ENCODE measurements around the gene BARD1. TPM values are rescaled to one million over a fixed set of nuclear protein-coding genes. Genes with fewer than 3 reads are reported as not detected.

BARD1 gene
- total RNA-seq, 1 experiment from 2014 or later, result 26.1 TPM

DNA sequence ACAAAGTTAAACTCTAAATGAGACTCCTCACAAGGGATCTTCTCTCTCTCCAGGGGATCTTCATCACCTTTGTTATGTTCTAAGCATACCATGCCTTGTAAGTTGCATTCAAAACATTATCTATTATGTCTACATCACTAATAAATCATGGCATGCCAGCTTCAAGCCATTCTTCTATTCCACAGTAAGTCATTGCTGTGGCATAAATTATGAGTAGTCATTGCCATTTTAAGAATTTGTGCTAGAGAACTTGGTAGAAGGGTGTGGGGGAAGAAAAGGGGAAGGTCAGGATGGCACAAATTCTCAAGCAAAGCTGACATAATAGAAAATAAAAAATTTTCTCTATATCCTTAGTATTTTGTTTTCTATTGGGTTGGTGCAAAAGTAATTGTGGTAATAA is 33.5 kb downstream of the BARD1 start:
- Mint-ChIP-seq H3K9me3 (ENCODE audit: unreplicated experiment) (no peaks in the 10 kb centered on the region), H3K4me1 (ENCODE audit: low read depth, unreplicated experiment) (no peaks in the 10 kb centered on the region), H3K4me3 (ENCODE audit: unreplicated experiment) (no peak overlapping the region), H3K27ac (ENCODE audit: unreplicated experiment) (no peak overlapping the region), H3K36me3 (ENCODE audit: insufficient read depth, unreplicated experiment) (peaks cover 22% of the 10 kb centered on the region), H3K27me3 (ENCODE audit: insufficient read depth, unreplicated experiment) (no peaks in the 10 kb centered on the region)
- no peaks in the 10 kb centered on the region for H3K9me3 ChIP-seq
- ChIA-PET POLR2A (no interaction called here), CTCF (no interaction called here)
- H3K27me3 ChIP-seq (replicated peaks; ENCODE audit: control insufficient read depth, insufficient read depth, low read length), result no peaks in the 10 kb centered on the region
- H3K36me3 ChIP-seq (ENCODE audit: control insufficient read depth, insufficient read depth, low read length), result no peaks in the 10 kb centered on the region
- no peak overlapping the region for H3K4me3 ChIP-seq (ENCODE audit: low read depth, low read length)
- intact Hi-C loops (cut with micrococcal nuclease; ENCODE audit: unreplicated experiment), result no loop called here
- BruUV-seq (replicated peaks), result no TSS peak
- no peaks in the 10 kb centered on the region for H3K4me1 ChIP-seq
- TF ChIP-seq, protein P1, sequence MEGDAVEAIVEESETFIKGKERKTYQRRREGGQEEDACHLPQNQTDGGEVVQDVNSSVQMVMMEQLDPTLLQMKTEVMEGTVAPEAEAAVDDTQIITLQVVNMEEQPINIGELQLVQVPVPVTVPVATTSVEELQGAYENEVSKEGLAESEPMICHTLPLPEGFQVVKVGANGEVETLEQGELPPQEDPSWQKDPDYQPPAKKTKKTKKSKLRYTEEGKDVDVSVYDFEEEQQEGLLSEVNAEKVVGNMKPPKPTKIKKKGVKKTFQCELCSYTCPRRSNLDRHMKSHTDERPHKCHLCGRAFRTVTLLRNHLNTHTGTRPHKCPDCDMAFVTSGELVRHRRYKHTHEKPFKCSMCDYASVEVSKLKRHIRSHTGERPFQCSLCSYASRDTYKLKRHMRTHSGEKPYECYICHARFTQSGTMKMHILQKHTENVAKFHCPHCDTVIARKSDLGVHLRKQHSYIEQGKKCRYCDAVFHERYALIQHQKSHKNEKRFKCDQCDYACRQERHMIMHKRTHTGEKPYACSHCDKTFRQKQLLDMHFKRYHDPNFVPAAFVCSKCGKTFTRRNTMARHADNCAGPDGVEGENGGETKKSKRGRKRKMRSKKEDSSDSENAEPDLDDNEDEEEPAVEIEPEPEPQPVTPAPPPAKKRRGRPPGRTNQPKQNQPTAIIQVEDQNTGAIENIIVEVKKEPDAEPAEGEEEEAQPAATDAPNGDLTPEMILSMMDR (IDR thresholded peaks at IDR 0.05; ENCODE audit: insufficient read depth in 1 of 2, low read depth in 1 of 2, low read length in 1 of 2, severe bottlenecking in 1 of 2, unreplicated experiment in 1 of 2), result no peak
- no peak for DNase-seq

DNA sequence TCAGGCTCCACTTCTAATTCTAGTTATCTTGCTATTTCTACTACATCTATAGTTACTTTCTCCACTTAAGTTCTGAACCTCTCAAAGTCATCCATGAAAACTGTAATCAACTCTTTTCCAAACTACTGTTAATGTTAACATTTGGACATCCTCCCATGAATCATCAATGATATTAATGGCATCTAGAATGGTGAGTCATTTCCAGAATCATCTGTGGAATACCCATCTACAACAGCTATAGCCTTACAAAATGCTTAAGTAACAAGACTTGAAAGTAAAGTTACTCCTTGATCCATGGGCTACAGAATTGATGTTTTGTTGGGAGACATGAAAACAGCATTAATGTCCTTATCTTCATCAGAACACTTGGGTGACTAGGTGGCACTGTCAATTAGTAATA is 35.4 kb downstream of the BARD1 start:
- no TSS peak for BruUV-seq (replicated peaks)
- no peaks in the 10 kb centered on the region for H3K27me3 Mint-ChIP-seq (ENCODE audit: insufficient read depth, unreplicated experiment)
- H3K36me3 Mint-ChIP-seq (ENCODE audit: insufficient read depth, unreplicated experiment), result peaks cover 12% of the 10 kb centered on the region
- no peaks in the 10 kb centered on the region for H3K36me3 ChIP-seq (ENCODE audit: control insufficient read depth, insufficient read depth, low read length)
- H3K4me1 ChIP-seq, result no peaks in the 10 kb centered on the region
- TF ChIP-seq, protein P1 (IDR thresholded peaks at IDR 0.05; ENCODE audit: insufficient read depth in 1 of 2, low read depth in 1 of 2, low read length in 1 of 2, severe bottlenecking in 1 of 2, unreplicated experiment in 1 of 2), result no peak
- no peaks in the 10 kb centered on the region for H3K9me3 Mint-ChIP-seq (ENCODE audit: unreplicated experiment)
- no peaks in the 10 kb centered on the region for H3K27me3 ChIP-seq (replicated peaks; ENCODE audit: control insufficient read depth, insufficient read depth, low read length)
- H3K4me3 ChIP-seq (ENCODE audit: low read depth, low read length), result no peak overlapping the region
- CTCF ChIA-PET, result no interaction called here
- no peak overlapping the region for H3K4me3 Mint-ChIP-seq (ENCODE audit: unreplicated experiment)
- no peak for DNase-seq
- POLR2A ChIA-PET, result no interaction called here
- no peak overlapping the region for H3K27ac Mint-ChIP-seq (ENCODE audit: unreplicated experiment)
- intact Hi-C loops (cut with micrococcal nuclease; ENCODE audit: unreplicated experiment), result no loop called here
- no peaks in the 10 kb centered on the region for H3K4me1 Mint-ChIP-seq (ENCODE audit: low read depth, unreplicated experiment)
- no peaks in the 10 kb centered on the region for H3K9me3 ChIP-seq

GRCh38 chr2:214772443-214773015 is 37.0 kb downstream of the BARD1 start:
- no peak overlapping the region for H3K27ac Mint-ChIP-seq (ENCODE audit: unreplicated experiment)
- POLR2A ChIA-PET, result no interaction called here

More at GRCh38 chr2:214772443-214773015, 37.0 kb downstream of the BARD1 start:
- Histone ChIP-seq H3K4me3 (ENCODE audit: low read depth, low read length) (no peak overlapping the region), H3K9me3 (no peaks in the 10 kb centered on the region), H3K27me3 (replicated peaks; ENCODE audit: control insufficient read depth, insufficient read depth, low read length) (no peaks in the 10 kb centered on the region), H3K36me3 (ENCODE audit: control insufficient read depth, insufficient read depth, low read length) (no peaks in the 10 kb centered on the region), H3K4me1 (no peaks in the 10 kb centered on the region)
- Mint-ChIP-seq H3K27me3 (ENCODE audit: insufficient read depth, unreplicated experiment) (no peaks in the 10 kb centered on the region), H3K36me3 (ENCODE audit: insufficient read depth, unreplicated experiment) (peaks cover 12% of the 10 kb centered on the region), H3K9me3 (ENCODE audit: unreplicated experiment) (no peaks in the 10 kb centered on the region), H3K4me3 (ENCODE audit: unreplicated experiment) (no peak overlapping the region), H3K4me1 (ENCODE audit: low read depth, unreplicated experiment) (no peaks in the 10 kb centered on the region)
- no TSS peak for BruUV-seq (replicated peaks)
- no peak for DNase-seq
- CTCF ChIA-PET, result no interaction called here
- intact Hi-C loops (cut with micrococcal nuclease; ENCODE audit: unreplicated experiment), result no loop called here
- TF ChIP-seq, protein P1 (IDR thresholded peaks at IDR 0.05; ENCODE audit: insufficient read depth in 1 of 2, low read depth in 1 of 2, low read length in 1 of 2, severe bottlenecking in 1 of 2, unreplicated experiment in 1 of 2), result no peak
